CD8-positive, alpha-beta memory T cell (primary cell): Measurements from ENCODE around the gene FTCD. TPM values are rescaled to one million over a fixed set of nuclear protein-coding genes. Genes with fewer than 3 reads are reported as not detected.

Experiments
- CTCF ChIA-PET: fragments of 350-600 bp; sonication (Branson Sonifier 250); formaldehyde crosslinking; loops from one replicate; lab custom pipeline; 2021; ENCODE audit warnings: antibody characterized with exemption; lab: Charles Lee
- POLR2A ChIA-PET: fragments of 350-600 bp; sonication (Branson Sonifier 250); formaldehyde crosslinking; loops from one replicate; lab custom pipeline; 2021; ENCODE audit warnings: antibody characterized with exemption; lab: Charles Lee
- DNase-seq, 5 donors: peaks; one replicate each; pipeline versions ENCODE4 v3.0.0 to v3.0.0-alpha.2; 2020 to 2022; ENCODE audit warnings: mixed read lengths in 1 of 5
- H3K27ac ChIP-seq: one replicate; pipeline ENCODE4 v1.7.0; 2013; ENCODE audit warnings: low read depth, mild to moderate bottlenecking, low read length, moderate library complexity
- H3K27me3 ChIP-seq: 2 replicates; pipeline ENCODE4 v1.7.0; 2013; ENCODE audit warnings: low read length, mild to moderate bottlenecking; ENCODE audit not compliant: insufficient read depth, poor library complexity, severe bottlenecking
- H3K36me3 ChIP-seq: 2 replicates; pipeline ENCODE4 v1.7.0; 2013; ENCODE audit warnings: mild to moderate bottlenecking, low read length, moderate library complexity; ENCODE audit not compliant: insufficient read depth
- H3K4me1 ChIP-seq: 2 replicates; pipeline ENCODE4 v1.7.0; 2013; ENCODE audit warnings: mild to moderate bottlenecking, low read length, moderate library complexity; ENCODE audit not compliant: insufficient read depth
- H3K4me3 ChIP-seq: 2 replicates; pipeline ENCODE4 v1.7.0; 2013; ENCODE audit warnings: mild to moderate bottlenecking, low read length
- H3K9me3 ChIP-seq: 2 replicates; pipeline ENCODE4 v1.7.0; 2013; ENCODE audit warnings: mild to moderate bottlenecking, low read length
- H3K27ac Mint-ChIP-seq, 8 donors: one replicate each; pipeline ENCODE4 v1.8.0; 2020 to 2021; ENCODE audit warnings: mixed read lengths in 8 of 8, mild to moderate bottlenecking in 6 of 8, inconsistent platforms in 3 of 8, moderate library complexity in 3 of 8
- H3K27me3 Mint-ChIP-seq, 2 donors: one replicate each; pipeline ENCODE4 v1.8.0; 2020 to 2021; ENCODE audit warnings: mixed read lengths in 2 of 2, mild to moderate bottlenecking in 1 of 2, moderate library complexity in 1 of 2
- H3K36me3 Mint-ChIP-seq, 3 donors: one replicate each; pipeline ENCODE4 v1.8.0; 2020 to 2021; ENCODE audit warnings: mixed read lengths in 3 of 3, inconsistent platforms in 1 of 3, mild to moderate bottlenecking in 1 of 3
- H3K4me1 Mint-ChIP-seq, 3 donors: one replicate each; pipeline ENCODE4 v1.8.0; 2020 to 2021; ENCODE audit warnings: mixed read lengths in 3 of 3, inconsistent platforms in 1 of 3, mild to moderate bottlenecking in 1 of 3
- H3K4me3 Mint-ChIP-seq, 7 donors: one replicate each; pipeline ENCODE4 v1.8.0; 2020 to 2021; ENCODE audit warnings: mixed read lengths in 7 of 7, mild to moderate bottlenecking in 6 of 7, moderate library complexity in 4 of 7, inconsistent platforms in 2 of 7
- H3K9me3 Mint-ChIP-seq, 5 donors: one replicate each; pipeline ENCODE4 v1.8.0; 2020 to 2022; ENCODE audit warnings: mixed read lengths in 5 of 5, mild to moderate bottlenecking in 3 of 5, moderate library complexity in 2 of 5, inconsistent platforms in 1 of 5
- polyA plus RNA-seq: library from polyadenylated mRNA; unstranded; fragments of 300-500 nt; fragmentation: Illumina TruSeq; gene quantifications from one replicate; pipeline ENCODE4 v1.2.3, GENCODE V29; 2021
- total RNA-seq, 2 experiments: library from RNA; stranded (reverse); gene quantifications; one replicate each; pipeline ENCODE4 v1.2.3, GENCODE V29; 2021

FTCD gene
- total and polyA plus RNA-seq, 3 experiments from 2014 or later = not detected

- no peak for DNase-seq
- no peaks in the 10 kb centered on the region for H3K27me3 ChIP-seq
- H3K36me3 Mint-ChIP-seq = no peaks in the 10 kb centered on the region
Measured at GRCh38 chr21:46135782-46136395, 19.5 kb downstream of the FTCD start.

GRCh38 chr21:46131838-46132651 lies 23.3 kb downstream of the FTCD start:
- H3K4me1 Mint-ChIP-seq = no peaks in the 10 kb centered on the region
- Histone ChIP-seq H3K36me3 (no peaks in the 10 kb centered on the region), H3K4me1 (no peaks in the 10 kb centered on the region), H3K27me3 (no peaks in the 10 kb centered on the region), H3K9me3 (no peaks in the 10 kb centered on the region), H3K27ac (no peak overlapping the region), H3K4me3 (no peak overlapping the region)
- ChIA-PET POLR2A (no interaction called here), CTCF (no interaction called here)
- H3K27ac Mint-ChIP-seq = no peak overlapping the region
- H3K9me3 Mint-ChIP-seq = no peaks in the 10 kb centered on the region
- peaks cover 0 to 4% of the 10 kb centered on the region in 2 donors for H3K27me3 Mint-ChIP-seq
- DNase-seq = no peak
- no peak overlapping the region for H3K4me3 Mint-ChIP-seq
- peaks cover 0 to 1% (median 0%) of the 10 kb centered on the region in 3 donors for H3K36me3 Mint-ChIP-seq

More at GRCh38 chr21:46135782-46136395, 19.5 kb downstream of the FTCD start:
- Histone ChIP-seq H3K27ac (no peak overlapping the region), H3K36me3 (no peaks in the 10 kb centered on the region), H3K9me3 (no peaks in the 10 kb centered on the region), H3K4me3 (no peak overlapping the region), H3K4me1 (no peaks in the 10 kb centered on the region)
- CTCF ChIA-PET = no interaction called here
- POLR2A ChIA-PET = no interaction called here
- no peaks in the 10 kb centered on the region for H3K9me3 Mint-ChIP-seq
- H3K27ac Mint-ChIP-seq = no peak overlapping the region
- H3K4me1 Mint-ChIP-seq = no peaks in the 10 kb centered on the region
- peaks cover 9 to 11% of the 10 kb centered on the region in 2 donors for H3K27me3 Mint-ChIP-seq
- no peak overlapping the region for H3K4me3 Mint-ChIP-seq

- ChIA-PET CTCF (no interaction called here), POLR2A (no interaction called here)
Measured at GRCh38 chr21:46131588-46131837, 23.9 kb downstream of the FTCD start.

GRCh38 chr21:46130831-46131587 lies 24.4 kb downstream of the FTCD start:
- peaks cover 0 to 3% of the 10 kb centered on the region in 2 donors for H3K27me3 Mint-ChIP-seq
- POLR2A ChIA-PET = no interaction called here
- Histone ChIP-seq H3K27ac (no peak overlapping the region), H3K27me3 (no peaks in the 10 kb centered on the region), H3K9me3 (no peaks in the 10 kb centered on the region), H3K36me3 (no peaks in the 10 kb centered on the region), H3K4me3 (no peak overlapping the region), H3K4me1 (no peaks in the 10 kb centered on the region)
- CTCF ChIA-PET = no interaction called here
- no peaks in the 10 kb centered on the region for H3K9me3 Mint-ChIP-seq
- H3K36me3 Mint-ChIP-seq = peaks cover 0 to 1% (median 0%) of the 10 kb centered on the region in 3 donors
- no peak overlapping the region for H3K27ac Mint-ChIP-seq
- no peak overlapping the region for H3K4me3 Mint-ChIP-seq
- peak in 1 of 5 donors; percentile 43 for DNase-seq
- no peaks in the 10 kb centered on the region for H3K4me1 Mint-ChIP-seq

More at GRCh38 chr21:46131588-46131837, 23.9 kb downstream of the FTCD start:
- H3K36me3 ChIP-seq = no peaks in the 10 kb centered on the region
- H3K36me3 Mint-ChIP-seq = peaks cover 0 to 1% (median 0%) of the 10 kb centered on the region in 3 donors
- no peaks in the 10 kb centered on the region for H3K27me3 ChIP-seq
- H3K4me1 Mint-ChIP-seq = no peaks in the 10 kb centered on the region
- no peaks in the 10 kb centered on the region for H3K9me3 ChIP-seq
- peaks cover 0 to 4% of the 10 kb centered on the region in 2 donors for H3K27me3 Mint-ChIP-seq
- H3K9me3 Mint-ChIP-seq = no peaks in the 10 kb centered on the region
- no peak overlapping the region for H3K27ac ChIP-seq
- no peak overlapping the region for H3K4me3 Mint-ChIP-seq
- H3K4me3 ChIP-seq = no peak overlapping the region
- DNase-seq = no peak
- no peaks in the 10 kb centered on the region for H3K4me1 ChIP-seq
- no peak overlapping the region for H3K27ac Mint-ChIP-seq

GRCh38 chr21:46129846-46130651 lies 25.3 kb downstream of the FTCD start:
- peak in 1 of 5 donors; percentile 39 for DNase-seq
- no peak overlapping the region for H3K4me3 Mint-ChIP-seq
- H3K36me3 Mint-ChIP-seq = peaks cover 0 to 1% (median 0%) of the 10 kb centered on the region in 3 donors
- no peaks in the 10 kb centered on the region for H3K36me3 ChIP-seq
- H3K4me3 ChIP-seq = no peak overlapping the region
- H3K9me3 Mint-ChIP-seq = no peaks in the 10 kb centered on the region
- no peaks in the 10 kb centered on the region for H3K27me3 Mint-ChIP-seq
- no peak overlapping the region for H3K27ac ChIP-seq
- H3K27me3 ChIP-seq = no peaks in the 10 kb centered on the region
- no peak overlapping the region for H3K27ac Mint-ChIP-seq
- ChIA-PET CTCF (interaction anchor here (0.6 kb wide), 1 partner anchor 127 kb away, joined by 3 read pairs; no protein-coding TSS in a partner anchor), POLR2A (no interaction called here)
- H3K4me1 ChIP-seq = no peaks in the 10 kb centered on the region
- H3K9me3 ChIP-seq = no peaks in the 10 kb centered on the region
- no peaks in the 10 kb centered on the region for H3K4me1 Mint-ChIP-seq

- Mint-ChIP-seq H3K36me3 (peaks cover 0 to 3% (median 0%) of the 10 kb centered on the region in 3 donors), H3K4me3 (no peak overlapping the region), H3K9me3 (no peaks in the 10 kb centered on the region), H3K27ac (peak overlapping the region in 1 of 8 donors; percentile 54), H3K4me1 (no peaks in the 10 kb centered on the region), H3K27me3 (no peaks in the 10 kb centered on the region)
- no peak overlapping the region for H3K4me3 ChIP-seq
- peak in 1 of 5 donors; percentile 29 for DNase-seq
- ChIA-PET POLR2A (no interaction called here), CTCF (no interaction called here)
- no peaks in the 10 kb centered on the region for H3K27me3 ChIP-seq
- H3K27ac ChIP-seq = no peak overlapping the region
- no peaks in the 10 kb centered on the region for H3K4me1 ChIP-seq
- no peaks in the 10 kb centered on the region for H3K9me3 ChIP-seq
- H3K36me3 ChIP-seq = no peaks in the 10 kb centered on the region
Measured at GRCh38 chr21:46128933-46129571, 26.3 kb downstream of the FTCD start.

- POLR2A ChIA-PET = no interaction called here
- no peaks in the 10 kb centered on the region for H3K9me3 Mint-ChIP-seq
- no peak overlapping the region for H3K4me3 Mint-ChIP-seq
- H3K4me1 Mint-ChIP-seq = no peaks in the 10 kb centered on the region
- peak overlapping the region in 1 of 8 donors; percentile 21 for H3K27ac Mint-ChIP-seq
- DNase-seq = peak in 1 of 5 donors; percentile 39
- H3K9me3 ChIP-seq = no peaks in the 10 kb centered on the region
- H3K27me3 ChIP-seq = no peaks in the 10 kb centered on the region
- H3K27me3 Mint-ChIP-seq = no peaks in the 10 kb centered on the region
- no peaks in the 10 kb centered on the region for H3K4me1 ChIP-seq
- H3K36me3 Mint-ChIP-seq = peaks cover 0 to 3% (median 0%) of the 10 kb centered on the region in 3 donors
- no peak overlapping the region for H3K27ac ChIP-seq
- no peak overlapping the region for H3K4me3 ChIP-seq
- CTCF ChIA-PET = no interaction called here
- no peaks in the 10 kb centered on the region for H3K36me3 ChIP-seq
Measured at GRCh38 chr21:46128106-46128932, 27.1 kb downstream of the FTCD start.
